GM21528 (cell line): ENCODE data around the gene LRRC8D.

Experiments used
- ATAC-seq: cut with Tn5 transposase; IDR thresholded peaks from one replicate; pipeline ENCODE4 v1.9.1; 2021; ENCODE audit warnings: mild to moderate bottlenecking, moderate library complexity; ENCODE audit not compliant: unreplicated experiment, low FRiP score

The LRRC8D gene

GRCh38 chr1:89890085-89890752 lies 69.4 kb downstream of the LRRC8D start:
- no peak for ATAC-seq

GRCh38 chr1:89892816-89893215 lies 72.0 kb downstream of the LRRC8D start:
- ATAC-seq = no peak

GRCh38 chr1:89894210-89895201 lies 73.7 kb downstream of the LRRC8D start:
- ATAC-seq = no peak

DNA sequence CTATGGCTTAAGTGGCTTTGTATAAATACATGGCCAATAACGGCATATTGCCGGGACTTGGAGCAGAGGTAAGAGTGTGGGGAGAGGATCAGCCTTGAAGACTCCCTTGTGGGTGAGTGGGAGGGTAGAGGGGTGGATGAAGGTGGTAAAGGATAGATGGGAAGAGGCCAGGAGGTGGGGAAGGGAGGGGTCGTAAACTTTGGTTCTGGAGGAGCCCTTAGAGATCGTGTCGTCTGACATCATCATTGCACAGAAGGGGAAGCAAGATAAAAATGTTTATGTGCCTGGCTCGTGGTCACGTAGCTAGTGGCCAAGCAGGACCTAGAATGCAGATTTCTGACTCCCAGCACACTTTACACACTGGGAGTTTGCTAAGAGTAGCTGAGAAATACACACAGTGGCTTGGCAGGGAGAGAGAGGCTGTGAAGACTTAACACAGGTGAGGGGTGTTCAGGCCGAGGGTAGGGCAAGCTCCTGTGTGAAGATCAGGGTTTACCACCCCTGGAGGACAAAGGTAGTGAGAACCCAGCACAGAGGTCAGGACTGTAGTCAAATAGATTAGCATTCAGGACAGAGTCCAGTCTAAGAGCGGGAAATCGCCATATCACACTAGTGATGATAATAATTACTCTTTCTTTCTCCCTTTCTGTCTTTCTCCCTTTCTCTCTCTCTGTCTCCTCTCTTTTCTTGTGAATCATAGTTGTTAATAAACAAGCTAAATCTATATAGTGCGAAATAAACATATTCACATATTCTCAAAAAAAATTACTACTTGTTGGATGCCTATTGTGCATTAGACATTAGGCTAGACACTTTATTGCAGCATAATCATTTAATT lies 75.5 kb downstream of the LRRC8D start:
- no peak for ATAC-seq

DNA sequence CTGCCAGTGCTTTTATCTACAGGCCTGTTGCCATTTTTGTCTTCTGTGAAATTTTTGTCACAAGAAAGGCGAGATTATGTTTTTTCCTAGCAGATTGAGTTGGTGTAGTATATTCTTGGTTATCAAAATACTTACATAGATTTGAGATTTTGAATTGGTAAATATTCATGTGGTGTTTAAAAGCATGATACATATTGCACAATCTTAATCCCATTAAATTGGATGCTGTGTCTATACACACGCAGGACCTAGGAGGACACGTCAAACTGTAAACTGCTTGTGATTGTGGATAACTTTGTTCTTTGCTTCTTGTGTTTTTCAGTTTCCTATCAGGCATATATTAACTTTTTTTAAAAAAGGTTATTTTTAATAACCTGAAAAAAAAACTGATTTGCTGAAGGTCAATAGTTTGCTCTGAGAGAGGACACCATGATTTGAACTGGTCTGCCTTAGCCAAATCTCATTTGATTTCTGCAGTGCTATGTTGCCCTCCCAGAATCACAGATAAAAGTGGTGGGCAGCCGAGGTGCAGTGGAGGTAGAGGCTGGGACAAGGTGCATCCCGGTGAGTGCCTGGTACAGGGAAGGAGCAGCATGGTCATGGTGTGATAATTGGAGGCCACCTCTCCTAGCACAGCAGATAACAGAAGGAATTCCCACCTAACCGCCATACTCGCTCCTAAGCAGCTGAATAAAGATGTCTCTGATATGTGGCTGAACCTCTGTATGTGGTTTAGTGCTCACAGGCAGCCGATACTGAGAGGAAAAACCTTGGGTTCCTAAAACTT lies 76.7 kb downstream of the LRRC8D start:
- no peak for ATAC-seq

- ATAC-seq = no peak
These were observed 77.3 kb downstream of the LRRC8D start for GRCh38 chr1:89898150-89898549.

- ATAC-seq = no peak
These were observed 78.1 kb downstream of the LRRC8D start for GRCh38 chr1:89898695-89899470.

DNA sequence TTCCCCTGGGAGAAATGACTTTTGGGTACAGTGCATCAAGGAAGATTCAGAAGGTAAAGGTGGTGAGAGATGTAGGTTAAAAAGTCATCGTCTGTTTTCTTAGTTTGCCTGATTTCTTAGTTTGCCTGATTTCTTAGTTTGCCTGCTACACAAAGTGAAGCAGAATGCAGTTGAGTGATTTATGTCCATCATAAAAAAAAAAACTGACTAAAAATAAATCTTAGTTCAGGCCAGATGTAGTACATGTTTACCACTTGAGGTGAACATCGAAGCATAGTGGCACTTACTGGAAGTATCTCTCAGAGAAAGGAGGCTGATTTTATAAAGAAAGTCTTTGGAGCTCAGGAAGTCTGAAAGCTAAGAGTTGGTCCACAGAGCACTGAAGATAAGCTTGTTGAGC lies 79.5 kb downstream of the LRRC8D start:
- ATAC-seq = no peak

- no peak for ATAC-seq
These were observed 80.2 kb downstream of the LRRC8D start for GRCh38 chr1:89900791-89901708.

GRCh38 chr1:89901957-89902669 lies 81.3 kb downstream of the LRRC8D start:
- ATAC-seq = no peak

- no peak for ATAC-seq
These were observed 82.7 kb downstream of the LRRC8D start for GRCh38 chr1:89903550-89903949.

DNA sequence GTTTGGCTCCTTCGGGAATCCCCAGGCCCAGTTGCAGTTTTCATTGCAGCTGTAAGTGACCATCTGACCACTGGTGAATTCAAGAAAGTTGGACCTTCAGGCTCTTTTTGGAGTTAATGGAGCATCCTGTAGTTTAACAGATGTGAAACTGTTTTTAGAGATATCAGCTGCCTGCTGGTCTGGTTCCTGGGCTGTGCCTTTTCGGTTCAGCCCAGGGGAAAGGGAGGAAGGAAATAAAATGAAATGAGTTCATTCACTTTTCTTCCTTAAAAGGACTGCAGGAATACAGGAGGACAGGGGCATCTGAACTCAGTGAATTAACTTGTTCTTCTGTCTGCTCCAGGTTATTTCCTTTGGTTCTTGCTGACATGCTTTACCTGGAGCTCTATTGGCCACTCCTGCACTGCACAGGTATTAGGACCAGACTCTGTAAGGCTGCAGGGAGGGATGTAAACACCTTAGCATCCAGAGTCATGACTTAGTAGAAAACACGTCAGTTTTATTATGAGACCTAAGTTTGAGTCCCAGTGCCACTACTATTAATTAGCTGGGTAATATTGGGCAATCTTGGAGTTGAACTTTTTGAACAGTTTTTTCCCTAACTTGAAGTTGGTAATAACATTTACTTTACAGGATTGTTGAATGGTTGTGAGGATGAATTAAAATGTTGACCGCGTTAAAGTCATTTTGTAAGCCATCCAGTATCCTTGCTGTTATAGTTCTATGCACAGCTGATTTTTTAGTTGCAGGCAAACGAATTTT lies 83.6 kb downstream of the LRRC8D start:
- ATAC-seq = no peak

GRCh38 chr1:89905395-89906058 lies 84.7 kb downstream of the LRRC8D start:
- ATAC-seq = no peak

DNA sequence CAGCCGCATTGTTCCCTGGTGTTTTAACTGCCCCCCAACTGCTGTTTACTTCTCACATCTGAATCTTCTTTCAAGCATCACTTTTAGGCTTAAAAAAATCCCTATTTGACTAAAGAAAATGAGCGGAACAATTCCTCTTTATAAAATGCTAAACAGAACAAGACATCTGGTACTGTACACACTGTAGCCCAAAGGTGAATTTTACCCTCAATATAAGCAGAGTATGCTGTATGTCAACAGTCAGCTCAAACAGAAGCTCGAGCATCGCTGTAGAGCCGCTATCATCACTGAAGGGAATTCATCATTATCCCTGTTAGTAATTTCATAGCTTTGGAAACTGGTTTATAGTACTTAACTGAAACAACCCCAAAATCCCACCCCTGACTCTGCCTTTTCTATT lies 85.3 kb downstream of the LRRC8D start:
- ATAC-seq = no peak

DNA sequence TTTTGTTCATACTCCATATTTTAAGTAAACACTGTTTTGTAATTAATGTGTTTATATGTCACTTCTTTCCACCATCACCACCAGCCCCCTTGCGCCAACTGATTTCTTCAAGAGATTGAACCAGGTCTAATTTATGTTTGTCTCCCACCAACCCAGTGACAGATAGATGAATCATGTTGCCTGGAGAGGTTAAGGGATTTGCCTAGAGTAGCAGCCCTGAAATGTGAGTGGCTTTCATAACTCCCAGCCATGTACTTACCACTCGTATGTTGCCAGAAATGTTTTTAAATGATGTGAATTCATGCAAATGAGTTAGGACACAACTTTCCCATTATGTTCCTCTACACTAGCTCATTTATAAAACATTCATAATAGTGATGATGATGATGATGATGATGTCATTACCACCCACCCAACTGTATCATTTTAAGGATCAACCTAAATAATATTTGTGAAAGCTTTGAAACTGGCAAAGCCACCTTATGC lies 86.9 kb downstream of the LRRC8D start:
- ATAC-seq = no peak

DNA sequence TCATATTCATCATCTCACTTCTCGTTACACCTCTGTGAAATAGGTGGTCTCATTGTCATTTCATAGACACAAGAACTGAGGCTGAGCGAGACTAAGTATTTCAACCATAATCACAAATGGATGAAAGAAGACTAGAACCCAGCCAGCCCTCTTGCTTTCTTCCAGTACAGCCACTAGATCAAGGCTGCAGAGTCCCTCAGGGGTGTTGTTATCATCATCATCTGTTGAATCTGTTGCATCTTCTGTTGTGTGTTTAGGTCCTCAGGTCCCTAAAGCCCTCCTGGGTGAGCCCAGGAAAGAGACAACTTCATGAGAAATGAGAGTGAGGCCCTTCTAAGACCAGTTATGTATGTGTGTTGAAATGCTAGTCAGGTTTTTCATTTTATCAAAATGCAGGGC lies 87.4 kb downstream of the LRRC8D start:
- ATAC-seq = no peak
